GM12878 (cell line): ENCODE results near the gene KCTD16. TPM values are rescaled to one million over a fixed set of nuclear protein-coding genes. Genes with fewer than 3 reads are reported as not detected.

ENCODE experiments used
- ATAC-seq: fragments of 200-7000 bp; cut with Tn5 transposase; 3 replicates; pipeline ENCODE4 v1.9.1; 2020; ENCODE audit warnings: mild to moderate bottlenecking, moderate library complexity
- BruUV-seq: library from RNA; stranded (reverse); fragments of 400-500 nt; replicated peaks from 2 replicates; lab custom pipeline; 2021; lab: Mats Ljungman, UMichigan
- CTCF ChIA-PET: fragments of 300-600 bp; sonication (Branson Sonifier 250); formaldehyde crosslinking; extraction: SDS; loops from one replicate; lab custom pipeline; 2021; ENCODE audit warnings: inconsistent platforms; lab: Yijun Ruan, JAX
- POLR2A ChIA-PET: fragments of 350-600 bp; formaldehyde crosslinking; extraction: SDS; loops from one replicate; lab custom pipeline; 2021; ENCODE audit warnings: inconsistent platforms; lab: Charles Lee
- RAD21 ChIA-PET: fragments of 300-600 bp; sonication (Branson Sonifier 250); formaldehyde crosslinking; loops from one replicate; lab custom pipeline; 2023; ENCODE audit warnings: antibody characterized with exemption; ENCODE audit not compliant: unreplicated experiment; lab: Charles Lee
- SMC1A ChIA-PET: fragments of 300-600 bp; sonication (Branson Sonifier 250); formaldehyde crosslinking; loops from one replicate; lab custom pipeline; 2023; ENCODE audit not compliant: unreplicated experiment, uncharacterized antibody; lab: Charles Lee
- DNase-seq: peaks from one replicate; pipeline ENCODE4 v3.0.0-alpha.2; 2011; ENCODE audit warnings: low read depth, low spot score
- FAIRE-seq: peaks from 3 replicates; lab custom pipeline; 2011; peaks lifted over from hg19 to GRCh38; lab: Jason Lieb, UNC
- H2AFZ ChIP-seq: 2 replicates; pipeline ENCODE4 v1.6.0; 2011; ENCODE audit warnings: low read depth, low read length, control low read depth; ENCODE audit not compliant: control insufficient read depth
- H3K27ac ChIP-seq: 2 replicates; pipeline ENCODE4 v1.5.1; 2011; ENCODE audit warnings: control low read depth; ENCODE audit not compliant: control insufficient read depth, insufficient read depth
- H3K27me3 ChIP-seq, 2 experiments: replicated peaks in 1 of 2; 2 replicates each; pipeline versions ENCODE4 v1.6.0 to v1.6.1; 2011; ENCODE audit warnings: low read length in 1 of 2; ENCODE audit not compliant: control insufficient read depth in 2 of 2, insufficient read depth in 2 of 2
- H3K36me3 ChIP-seq, 2 experiments: 2 replicates each; pipeline ENCODE4 v1.5.1; 2011; ENCODE audit warnings: low read length in 1 of 2; ENCODE audit not compliant: control insufficient read depth in 2 of 2, insufficient read depth in 2 of 2
- H3K4me1 ChIP-seq: 2 replicates; pipeline ENCODE4 v1.6.1; 2011; ENCODE audit warnings: mild to moderate bottlenecking, low read length, moderate library complexity, mixed read lengths; ENCODE audit not compliant: control insufficient read depth, insufficient read depth
- H3K4me2 ChIP-seq: 2 replicates; pipeline ENCODE4 v1.6.0; 2011; ENCODE audit warnings: control low read depth; ENCODE audit not compliant: control insufficient read depth, insufficient read depth
- H3K4me3 ChIP-seq: fragments of 200-600 bp; sonication (generic); 2 replicates; pipeline ENCODE4 v1.5.1; 2016
- H3K79me2 ChIP-seq: 2 replicates; pipeline ENCODE4 v1.6.0; 2011; ENCODE audit warnings: low read length; ENCODE audit not compliant: control insufficient read depth, insufficient read depth
- H3K9ac ChIP-seq: 2 replicates; pipeline ENCODE4 v1.8.0; 2011; ENCODE audit warnings: low read length, control low read depth, mixed read lengths; ENCODE audit not compliant: control insufficient read depth, insufficient read depth
- H3K9me3 ChIP-seq: replicated peaks from 3 replicates; pipeline ENCODE4 v1.5.1; 2011; ENCODE audit warnings: mild to moderate bottlenecking, low read length; ENCODE audit not compliant: control insufficient read depth, insufficient read depth
- H4K20me1 ChIP-seq: 2 replicates; pipeline ENCODE4 v1.6.0; 2011; ENCODE audit not compliant: control insufficient read depth, insufficient read depth
- CTCF ChIP-seq, 3 experiments: IDR thresholded peaks in 2 of 3; conservative IDR thresholded peaks in 1 of 3; 2 replicates each; pipeline ENCODE4 v1.5.1; 2011; ENCODE audit warnings: low read depth in 3 of 3, low read length in 3 of 3, mild to moderate bottlenecking in 3 of 3, control low read depth in 2 of 3, moderate library complexity in 2 of 3, inconsistent platforms in 1 of 3, mixed read lengths in 1 of 3; ENCODE audit not compliant: control insufficient read depth in 2 of 3, insufficient read depth in 1 of 3; ENCODE audit errors: extremely low read depth in 1 of 3
- JUNB ChIP-seq: IDR thresholded peaks from 2 replicates; pipeline ENCODE4 v1.6.1; 2016; ENCODE audit warnings: antibody characterized with exemption, mild to moderate bottlenecking
- KLF5 ChIP-seq: fragments of 450-650 bp; IDR thresholded peaks from 2 replicates; pipeline ENCODE4 v1.6.1; 2014; ENCODE audit warnings: mild to moderate bottlenecking; ENCODE audit not compliant: partially characterized antibody
- MEF2B ChIP-seq: fragments of 450-650 bp; IDR thresholded peaks from 2 replicates; pipeline ENCODE4 v1.6.1; 2018; ENCODE audit warnings: mild to moderate bottlenecking, moderate library complexity; ENCODE audit not compliant: partially characterized antibody, poor library complexity, severe bottlenecking
- RAD21 ChIP-seq: IDR thresholded peaks from 2 replicates; pipeline ENCODE4 v1.6.1; 2011; ENCODE audit warnings: mild to moderate bottlenecking, low read depth, low read length, moderate library complexity; ENCODE audit not compliant: insufficient read depth
- SMC3 ChIP-seq: IDR thresholded peaks from 2 replicates; pipeline ENCODE4 v1.6.1; 2011; ENCODE audit warnings: low read length, improper control_type of control experiment, borderline replicate concordance
- YBX1 ChIP-seq: fragments of 450-650 bp; IDR thresholded peaks from 2 replicates; pipeline ENCODE4 v1.6.1; 2016; ENCODE audit warnings: antibody characterized with exemption
- ZNF592 ChIP-seq: fragments of 450-650 bp; IDR thresholded peaks from 2 replicates; pipeline ENCODE4 v1.6.1; 2017; ENCODE audit warnings: mild to moderate bottlenecking, moderate library complexity
- WGBS: methylation state at CpG from one replicate; pipeline ENCODE4 v1.1.6; 2016; ENCODE audit warnings: low lambda C conversion rate; ENCODE audit not compliant: insufficient replicate concordance, insufficient coverage; ENCODE audit errors: missing lambda C conversion rate; 5-methylcytosine and 5-hydroxymethylcytosine counted together
- in situ Hi-C: fragments of 300-500 bp; cut with MboI; formaldehyde crosslinking; loops from 9 replicates; pipeline ENCODE4 v1.14.3; 2018; ENCODE audit warnings: mixed read lengths
- intact Hi-C: fragments of 100-400 bp; cut with micrococcal nuclease; formaldehyde crosslinking; loops from one replicate; pipeline ENCODE4 v1.14.2; 2022; ENCODE audit not compliant: unreplicated experiment
- polyA plus RNA-seq, 11 experiments: library from polyadenylated mRNA; depleted of rRNA in 4 of 11; unstranded in 6 of 11; stranded (reverse) in 5 of 11; fragments of >200 nt; fragmentation: Nextera tagmentation in 4 of 11; fragmentation: Illumina TruSeq in 1 of 11; extraction: Ambion mirVana in 4 of 11; extraction: Trizol in 1 of 11; gene quantifications; 1 replicate in 1 of 11; 2 replicates in 10 of 11; pipeline versions ENCODE4 v1.2.1 to v1.2.3, GENCODE V29; 2011 to 2016; ENCODE audit warnings: inconsistent platforms in 2 of 11, missing spikeins in 2 of 11, low read depth in 1 of 11
- total RNA-seq, 4 experiments: library from RNA; depleted of rRNA in 3 of 4; stranded (reverse); fragments of >200 nt in 3 of 4; fragmentation: Illumina TruSeq in 1 of 4; extraction: Trizol in 1 of 4; gene quantifications; 2 replicates each; pipeline versions ENCODE4 v1.2.1 to v1.2.3, GENCODE V29; 2013 to 2021
- TF ChIP-seq, protein P1 (sequence below): fragments of 450-650 bp; IDR thresholded peaks from 2 replicates; pipeline ENCODE4 v1.6.1; 2017; ENCODE audit warnings: mild to moderate bottlenecking, low read depth, inconsistent platforms; ENCODE audit not compliant: poor library complexity, severe bottlenecking

KCTD16 gene
- total and polyA plus RNA-seq, 10 of the 15 experiments (the other 5 are each of a cell fraction or from before 2014, with no cell fraction given), result 0.03 to 0.10 (median 0.06) TPM; not detected in 3

- Histone ChIP-seq H3K9me3 (no peaks in the 10 kb centered on the region), H3K9ac (no peak overlapping the region), H2AFZ (no peak overlapping the region; the same call in 1 of the 2 replicates), H3K27me3 (no peaks in the 10 kb centered on the region; a peak in 1 of 4 replicates), H3K4me1 (peaks cover 10% of the 10 kb centered on the region), H3K4me2 (no peak overlapping the region), H3K4me3 (no peak overlapping the region), H3K36me3 (no peaks in the 10 kb centered on the region), H3K79me2 (no peaks in the 10 kb centered on the region), H4K20me1 (no peaks in the 10 kb centered on the region), H3K27ac (no peak overlapping the region)
- POLR2A ChIA-PET, result no interaction called here
- DNase-seq (no peak), FAIRE-seq (peak; percentile 57), ATAC-seq (0 out of 3 replicates have a peak, but pooled peaks have one; percentile 17)
- intact Hi-C loops (no loop called here), in situ Hi-C loops (loop anchor here (10.0 kb wide), 1 partner anchor 1179 kb away; no protein-coding TSS in a partner anchor)
- SMC1A ChIA-PET, result interaction anchor here (0.6 to 1.4 kb wide), 6 partner anchors 9 to 215 kb away, joined by 3 to 5 read pairs (median 4); no protein-coding TSS in a partner anchor
- CTCF ChIA-PET, result interaction anchor here (0.6 to 1.5 kb wide), 5 partner anchors 8 to 1260 kb away, joined by 3 to 6 read pairs (median 3); no protein-coding TSS in a partner anchor
- WGBS, result 1% methylated on average over 4 of the region's 4 CpGs
- BruUV-seq, result no TSS peak
- RAD21 ChIA-PET, result interaction anchor here (0.9 kb wide), 1 partner anchor 1257 kb away, joined by 3 read pairs; no protein-coding TSS in a partner anchor
- TF ChIP-seq ZNF592, result no peak
- TF ChIP-seq, protein P1, sequence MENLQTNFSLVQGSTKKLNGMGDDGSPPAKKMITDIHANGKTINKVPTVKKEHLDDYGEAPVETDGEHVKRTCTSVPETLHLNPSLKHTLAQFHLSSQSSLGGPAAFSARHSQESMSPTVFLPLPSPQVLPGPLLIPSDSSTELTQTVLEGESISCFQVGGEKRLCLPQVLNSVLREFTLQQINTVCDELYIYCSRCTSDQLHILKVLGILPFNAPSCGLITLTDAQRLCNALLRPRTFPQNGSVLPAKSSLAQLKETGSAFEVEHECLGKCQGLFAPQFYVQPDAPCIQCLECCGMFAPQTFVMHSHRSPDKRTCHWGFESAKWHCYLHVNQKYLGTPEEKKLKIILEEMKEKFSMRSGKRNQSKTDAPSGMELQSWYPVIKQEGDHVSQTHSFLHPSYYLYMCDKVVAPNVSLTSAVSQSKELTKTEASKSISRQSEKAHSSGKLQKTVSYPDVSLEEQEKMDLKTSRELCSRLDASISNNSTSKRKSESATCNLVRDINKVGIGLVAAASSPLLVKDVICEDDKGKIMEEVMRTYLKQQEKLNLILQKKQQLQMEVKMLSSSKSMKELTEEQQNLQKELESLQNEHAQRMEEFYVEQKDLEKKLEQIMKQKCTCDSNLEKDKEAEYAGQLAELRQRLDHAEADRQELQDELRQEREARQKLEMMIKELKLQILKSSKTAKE, result peak; percentile 27
- no peak for TF ChIP-seq KLF5
- peak; percentile 52 to 60 (median 60); a peak in 5 of 6 replicates for TF ChIP-seq CTCF (IDR thresholded peaks at IDR 0.05 in 2 of 3, conservative IDR thresholded peaks at IDR 0.05 in 1 of 3; ENCODE audit: control insufficient read depth in 2 of 3, extremely low read depth in 1 of 3, insufficient read depth in 1 of 3, low read depth in 3 of 3, low read length in 3 of 3)
- TF ChIP-seq SMC3, result peak; percentile 62
- no peak for TF ChIP-seq JUNB
- peak; percentile 60 for TF ChIP-seq RAD21
- TF ChIP-seq MEF2B, result no peak
- TF ChIP-seq YBX1, result no peak
Measured at GRCh38 chr5:144183254-144183889, 12.7 kb downstream of the KCTD16 start.
